ENCODE measurements around the gene TECR.
"Not testable (repeated sequence)": the region's sequence is repeated elsewhere in the genome, so short reads cannot be mapped to it uniquely, and the experiment has no call there.

Gene TECR

DNA sequence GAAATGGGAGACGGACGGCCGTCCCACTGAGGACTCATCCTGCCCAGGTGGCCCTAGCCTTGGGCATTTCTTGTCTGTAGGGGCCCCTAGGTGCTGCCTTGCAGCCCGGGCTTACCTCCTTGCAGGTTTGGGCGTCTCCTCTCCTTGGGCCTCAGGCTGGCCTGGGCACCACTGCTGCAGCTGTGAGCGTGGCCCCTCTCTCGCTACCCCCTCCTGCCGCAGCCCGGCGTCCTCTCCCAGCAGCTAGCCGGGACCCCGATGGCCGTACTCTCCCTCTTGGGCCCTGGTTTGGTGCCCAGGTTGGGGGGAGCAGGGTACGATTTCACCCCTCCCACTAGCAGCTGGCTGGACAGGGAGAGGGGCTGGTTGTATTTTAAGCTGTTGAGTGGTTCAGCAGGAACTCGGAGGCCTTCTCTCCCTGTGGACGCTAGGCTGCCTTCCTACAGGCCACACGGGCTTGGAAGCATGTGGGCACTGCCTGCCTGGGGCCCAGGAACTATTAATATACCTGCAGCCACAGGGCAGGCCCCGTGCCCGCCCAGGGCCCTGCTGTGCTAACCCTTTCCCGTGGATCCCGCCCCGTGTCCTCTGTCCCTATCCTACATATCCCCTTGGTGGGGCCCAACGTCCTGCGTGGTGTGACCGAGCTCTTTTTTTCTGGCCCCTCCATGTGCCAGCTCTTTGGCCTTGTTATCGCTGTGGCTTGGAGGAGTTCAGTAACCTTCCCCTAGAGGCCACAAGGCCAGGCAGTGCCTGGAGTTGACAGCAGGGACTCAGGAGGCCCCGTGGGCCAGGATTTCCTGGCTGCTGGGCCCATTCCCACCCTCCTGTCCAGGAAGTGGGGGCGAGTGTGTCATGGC is 30.8 kb downstream of the TECR start:
- DNase-seq (ENCODE audit: low read depth in 3 of 3, low spot score in 1 of 3), result no peak

DNA sequence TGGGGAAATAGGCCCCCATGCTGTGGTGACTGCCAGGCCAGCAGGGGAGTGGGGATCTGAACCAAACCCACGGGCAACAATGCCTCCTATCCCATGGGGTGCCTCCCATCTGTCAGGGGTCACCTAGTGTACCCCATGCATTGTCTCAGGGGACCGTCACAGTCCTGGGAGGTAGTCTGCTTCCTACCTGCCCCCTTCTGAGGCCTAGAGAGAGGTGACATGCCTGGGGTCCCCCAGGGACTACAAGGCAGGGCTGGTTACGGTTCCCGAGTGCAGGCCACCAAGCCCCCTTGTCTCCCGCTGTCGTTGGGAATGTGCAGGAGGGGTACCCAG is 31.3 kb downstream of the TECR start:
- no peak for DNase-seq (ENCODE audit: low read depth in 3 of 3, low spot score in 1 of 3)

DNA sequence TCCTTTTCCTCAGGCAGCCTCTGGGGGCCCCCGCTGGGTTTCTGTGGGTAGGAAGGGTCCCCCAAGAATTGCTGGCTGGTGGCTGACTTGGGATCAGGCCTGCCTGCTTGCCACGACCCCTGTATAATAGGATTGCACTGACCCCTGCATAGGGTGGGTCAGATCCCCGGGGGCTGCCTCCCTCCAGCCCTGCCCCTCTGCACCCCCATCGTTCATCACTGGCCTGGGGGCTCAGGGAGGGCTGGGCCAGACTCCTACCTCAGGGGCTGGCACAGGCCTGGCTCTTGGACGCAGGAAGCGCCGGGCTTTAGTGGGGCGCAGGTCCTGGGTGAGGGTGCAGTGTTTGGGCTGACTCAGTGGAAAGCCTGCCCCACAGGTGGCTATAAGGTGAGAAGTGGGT is 31.9 kb downstream of the TECR start:
- no peak for DNase-seq (ENCODE audit: low read depth in 3 of 3, low spot score in 1 of 3)

GRCh38 chr19:14561847-14562351 is 32.5 kb downstream of the TECR start:
- DNase-seq (ENCODE audit: low read depth in 3 of 3, low spot score in 1 of 3), result no peak

- no peak for DNase-seq (ENCODE audit: low read depth in 3 of 3, low spot score in 1 of 3)
Observed at GRCh38 chr19:14562660-14563589, 33.5 kb downstream of the TECR start.

DNA sequence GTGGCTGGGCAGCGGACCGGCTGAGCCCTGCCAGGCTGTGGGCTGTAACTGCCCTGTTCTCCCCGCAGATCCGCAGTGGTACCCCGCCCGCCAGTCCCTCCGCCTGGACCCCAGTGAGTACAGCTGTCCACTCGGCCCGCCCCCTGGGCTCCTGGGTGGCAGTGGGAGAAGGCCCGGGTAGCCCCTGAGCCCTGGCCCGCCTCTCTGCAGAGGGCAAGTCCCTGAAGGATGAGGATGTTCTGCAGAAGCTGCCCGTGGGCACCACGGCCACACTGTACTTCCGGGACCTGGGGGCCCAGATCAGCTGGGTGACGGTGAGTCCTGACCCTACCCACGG is 34.2 kb downstream of the TECR start:
- no peak for DNase-seq (ENCODE audit: low read depth in 3 of 3, low spot score in 1 of 3)

- DNase-seq (ENCODE audit: low read depth in 3 of 3, low spot score in 1 of 3), result peak in 1 of 3 donors; percentile 37
Observed at GRCh38 chr19:14563989-14564651, 34.7 kb downstream of the TECR start.

DNA sequence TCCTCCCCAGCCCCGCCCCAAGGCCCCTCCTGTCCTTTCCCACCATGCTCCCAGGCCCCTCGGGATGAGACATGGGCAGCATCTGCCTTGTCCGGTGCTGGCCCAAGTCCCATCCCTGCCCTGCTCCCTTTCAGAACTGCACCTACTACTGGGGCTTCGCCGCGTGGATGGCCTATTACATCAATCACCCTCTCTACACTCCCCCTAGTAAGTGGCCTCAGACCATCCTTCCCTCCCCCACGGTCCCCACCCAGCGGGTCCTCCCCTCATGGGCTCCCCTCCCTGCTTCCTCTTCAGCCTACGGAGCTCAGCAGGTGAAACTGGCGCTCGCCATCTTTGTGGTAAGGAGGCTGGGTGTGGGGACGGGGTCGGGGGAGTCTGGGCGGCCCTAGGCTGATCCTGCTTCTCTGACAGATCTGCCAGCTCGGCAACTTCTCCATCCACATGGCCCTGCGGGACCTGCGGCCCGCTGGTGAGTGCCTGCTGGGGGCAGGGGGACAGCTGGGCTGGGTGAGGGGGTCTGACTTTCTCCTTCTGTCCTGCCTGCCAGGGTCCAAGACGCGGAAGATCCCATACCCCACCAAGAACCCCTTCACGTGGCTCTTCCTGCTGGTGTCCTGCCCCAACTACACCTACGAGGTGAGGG is 35.4 kb downstream of the TECR start:
- DNase-seq (ENCODE audit: low read depth in 3 of 3, low spot score in 1 of 3), result not testable (repeated sequence)

GRCh38 chr19:14565298-14565679 is 35.9 kb downstream of the TECR start:
- no peak for DNase-seq (ENCODE audit: low read depth in 3 of 3, low spot score in 1 of 3)

- no peak for DNase-seq (ENCODE audit: low read depth in 3 of 3, low spot score in 1 of 3)
Observed at GRCh38 chr19:14565765-14566711, 36.6 kb downstream of the TECR start.

DNA sequence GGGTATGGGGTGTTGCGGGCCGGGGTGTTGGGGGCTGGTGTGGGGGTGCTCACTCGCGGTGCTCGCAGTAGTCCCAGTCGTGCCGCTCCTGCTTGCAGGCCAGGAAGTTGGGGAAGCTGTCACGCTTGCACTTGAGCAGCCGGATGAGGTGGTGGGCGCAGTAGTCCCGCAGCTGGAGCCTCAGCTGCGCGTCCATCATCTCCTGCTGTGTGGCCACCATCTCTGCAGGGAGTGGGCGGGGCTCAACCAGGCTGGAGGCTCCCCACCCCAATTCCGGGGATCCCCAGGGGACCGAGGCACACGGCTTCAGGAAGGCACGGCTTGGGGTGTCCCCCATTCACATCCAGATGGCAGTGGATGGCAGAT is 37.3 kb downstream of the TECR start:
- DNase-seq (ENCODE audit: low read depth in 3 of 3, low spot score in 1 of 3), result no peak

GRCh38 chr19:14567079-14567478 is 37.7 kb downstream of the TECR start:
- no peak for DNase-seq (ENCODE audit: low read depth in 3 of 3, low spot score in 1 of 3)

DNA sequence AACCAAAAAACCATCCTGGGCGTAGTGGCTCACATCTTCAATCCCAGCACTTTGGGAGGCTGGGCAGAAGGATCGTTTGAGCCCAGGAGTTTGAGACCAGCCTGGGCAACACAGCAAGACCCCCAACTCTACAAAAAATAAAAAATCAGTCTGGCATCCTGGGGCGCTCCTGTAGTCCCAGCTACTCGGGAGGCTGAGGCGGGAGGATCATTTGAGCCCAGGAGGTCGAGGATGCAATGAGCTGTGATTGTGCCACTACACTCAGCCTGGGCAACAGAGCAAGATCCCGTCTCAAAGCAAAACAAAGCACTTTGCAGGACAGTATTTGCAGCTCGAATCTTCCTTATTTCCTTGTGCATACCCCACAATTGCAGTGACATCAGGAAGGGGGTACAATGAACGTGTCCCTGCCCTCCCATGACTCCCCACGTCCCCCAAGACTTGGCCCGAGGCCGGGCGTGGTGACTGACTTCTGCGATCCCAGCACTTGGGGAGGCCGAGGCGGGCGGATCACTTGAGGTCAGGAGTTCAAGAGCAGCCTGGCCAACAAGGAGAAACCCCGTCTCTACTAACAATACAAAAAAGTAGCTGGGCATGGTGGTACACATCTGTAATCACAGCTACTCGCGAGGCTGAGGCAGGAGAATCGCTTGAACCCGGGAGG is 41.6 kb downstream of the TECR start:
- DNase-seq (ENCODE audit: low read depth in 3 of 3, low spot score in 1 of 3), result no peak

DNA sequence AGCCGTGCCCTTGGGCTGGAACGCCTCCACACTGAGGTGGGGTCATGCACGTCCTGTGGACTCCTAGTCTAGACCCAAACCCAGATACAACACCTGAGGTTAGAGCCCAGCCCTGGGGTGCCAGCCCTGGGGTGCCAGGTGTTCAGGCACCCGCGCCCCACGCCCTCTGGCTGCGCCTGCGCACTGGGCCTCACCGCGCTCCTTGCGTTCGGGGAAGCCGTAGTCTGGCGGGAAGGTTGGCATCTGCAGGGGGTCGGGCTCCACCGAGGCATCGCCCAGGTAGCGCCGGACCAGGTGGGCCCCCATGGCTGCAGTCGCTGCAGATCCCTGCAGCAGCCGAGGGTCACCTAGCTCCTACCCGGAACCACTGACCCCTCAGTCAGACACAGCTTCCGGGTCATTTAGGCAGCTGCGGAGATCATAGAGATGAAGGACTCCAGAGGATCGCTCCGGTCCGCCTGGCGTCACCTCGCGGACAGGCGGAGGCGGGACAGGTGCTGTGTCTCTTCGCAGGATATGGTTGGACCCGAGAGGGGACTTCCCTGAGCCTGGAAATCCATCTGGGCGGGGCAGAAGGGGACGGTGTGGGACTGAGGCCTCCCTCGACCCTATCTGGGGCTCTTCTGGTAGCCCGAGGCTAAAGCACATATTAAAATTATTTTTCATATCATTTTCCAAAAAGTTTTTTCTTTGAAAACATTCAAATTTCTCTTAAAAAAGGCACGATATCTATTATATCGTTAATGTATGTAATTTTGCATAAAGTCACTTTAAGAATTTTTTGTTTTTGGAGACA is 42.5 kb downstream of the TECR start, which contains the start of gene NDUFB7:
Gene NDUFB7, minus strand, starts transcription at position 372 of the 796 bp plus-strand sequence. Its CDS starts 66 bp downstream, at position 306.
- DNase-seq (ENCODE audit: low read depth in 3 of 3, low spot score in 1 of 3), result peak; percentile 75 to 80 (median 79)

DNA sequence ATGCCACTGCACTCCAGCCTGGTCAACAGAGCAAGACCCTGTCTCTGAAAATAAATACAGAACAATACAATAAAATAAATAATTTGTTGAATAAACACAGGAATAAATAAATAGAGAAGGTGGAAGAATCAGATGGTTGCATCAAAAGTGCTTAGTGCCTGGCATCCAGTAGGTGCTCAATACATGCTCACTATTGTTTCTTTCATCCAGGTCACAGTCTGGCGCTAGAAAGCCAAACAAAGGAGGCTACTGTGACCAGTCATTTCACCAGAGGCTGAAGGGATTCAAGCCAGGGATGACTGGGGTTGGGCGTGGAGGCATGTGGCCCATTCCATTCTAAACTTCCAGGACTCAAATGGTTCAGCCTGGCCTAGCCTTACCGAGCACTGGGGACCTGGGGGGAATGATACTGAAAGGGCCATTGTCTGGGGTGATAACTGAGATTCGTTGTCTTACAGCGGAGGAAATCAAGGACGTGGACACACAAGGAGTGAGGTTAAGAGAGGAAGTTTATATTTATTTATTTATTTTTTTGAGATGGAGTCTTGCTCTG is 46.1 kb downstream of the TECR start:
- DNase-seq (ENCODE audit: low read depth in 3 of 3, low spot score in 1 of 3), result no peak

DNA sequence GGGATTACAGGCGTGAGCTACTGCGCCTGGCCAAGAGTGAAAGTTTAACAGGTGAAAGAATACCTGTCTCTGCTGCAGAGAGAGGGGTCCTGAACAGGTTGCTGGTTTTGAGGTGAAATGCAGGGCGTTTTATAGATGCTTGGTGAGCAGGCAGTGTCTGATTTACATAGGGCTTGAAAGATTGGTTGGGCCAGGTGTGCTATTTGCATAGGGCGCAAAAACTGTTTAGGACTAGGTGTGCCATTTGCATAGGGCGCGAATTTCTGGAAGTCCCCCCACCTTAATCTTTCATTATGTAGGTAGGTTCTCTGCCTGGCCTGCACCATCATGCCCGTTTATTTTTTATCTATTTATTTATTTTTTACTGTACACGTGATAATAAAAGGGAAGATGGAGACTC is 47.0 kb downstream of the TECR start:
- no peak for DNase-seq (ENCODE audit: low read depth in 3 of 3, low spot score in 1 of 3)

- no peak for DNase-seq (ENCODE audit: low read depth in 3 of 3, low spot score in 1 of 3)
Observed at GRCh38 chr19:14577264-14577663, 47.9 kb downstream of the TECR start.

DNA sequence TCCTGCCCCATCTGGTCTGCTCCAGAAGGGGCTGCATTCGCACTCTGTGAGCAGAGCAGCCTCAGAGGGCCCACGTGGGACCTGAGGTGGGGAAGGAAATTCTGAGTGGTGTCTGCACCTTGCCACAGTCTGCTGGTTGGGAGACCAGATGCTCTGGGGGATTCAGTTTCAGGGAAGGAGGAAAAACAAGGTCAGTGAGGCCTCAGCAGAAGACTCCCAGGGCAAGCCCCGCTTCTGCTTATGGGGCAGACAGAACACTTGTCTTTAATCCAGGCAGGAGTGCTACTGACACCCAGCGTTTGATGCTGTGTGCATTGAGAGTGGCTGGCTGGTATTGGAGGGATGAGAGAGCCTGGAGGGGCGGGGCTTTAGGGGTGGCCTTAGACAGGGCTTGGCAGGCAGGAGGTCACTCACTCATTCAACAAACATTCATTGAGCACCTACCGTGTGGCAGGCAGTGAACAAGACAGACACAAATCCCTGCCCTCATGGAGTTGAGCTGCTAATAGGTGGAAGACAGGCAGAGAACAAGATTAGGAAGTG is 48.6 kb downstream of the TECR start:
- no peak for DNase-seq (ENCODE audit: low read depth in 3 of 3, low spot score in 1 of 3)
